Kidney glomerular epithelial cell (primary cell): Measurements from ENCODE around the gene PTPRM.
"Not testable (repeated sequence)": the region's sequence is repeated elsewhere in the genome, so short reads cannot be mapped to it uniquely, and the experiment has no call there.

ENCODE experiments used
- DNase-seq: peaks from one replicate; lab custom pipeline; 2025; lab: John Stamatoyannopoulos, UW

PTPRM gene

GRCh38 chr18:7950380-7951136, 383.4 kb downstream of the PTPRM start:
- peak; percentile 82 for DNase-seq

GRCh38 chr18:7953095-7953958, 386.2 kb downstream of the PTPRM start:
- no peak for DNase-seq

GRCh38 chr18:7954238-7954637, 387.1 kb downstream of the PTPRM start:
- DNase-seq = no peak

GRCh38 chr18:7955175-7955574, 388.1 kb downstream of the PTPRM start:
- no peak for DNase-seq

- no peak for DNase-seq
Measured at GRCh38 chr18:7957297-7957696, 390.2 kb downstream of the PTPRM start.

- no peak for DNase-seq
Measured at GRCh38 chr18:7958081-7958896, 391.2 kb downstream of the PTPRM start.

- no peak for DNase-seq
Measured at GRCh38 chr18:7958897-7959146, 391.7 kb downstream of the PTPRM start.

GRCh38 chr18:7966682-7967081, 399.6 kb downstream of the PTPRM start:
- not testable (repeated sequence) for DNase-seq

- no peak for DNase-seq
Measured at GRCh38 chr18:7974200-7974874, 407.2 kb downstream of the PTPRM start.

GRCh38 chr18:7977897-7978296, 410.8 kb downstream of the PTPRM start:
- DNase-seq = no peak

- no peak for DNase-seq
Measured at GRCh38 chr18:7978834-7979233, 411.7 kb downstream of the PTPRM start.

GRCh38 chr18:7979714-7980113, 412.6 kb downstream of the PTPRM start:
- no peak for DNase-seq

- no peak for DNase-seq
Measured at GRCh38 chr18:7980136-7980535, 413.0 kb downstream of the PTPRM start.

GRCh38 chr18:7980656-7981055, 413.5 kb downstream of the PTPRM start:
- DNase-seq = peak; percentile 44

- DNase-seq = no peak
Measured at GRCh38 chr18:7982216-7982615, 415.1 kb downstream of the PTPRM start.

- peak; percentile 13 for DNase-seq
Measured at GRCh38 chr18:7987284-7987976, 420.3 kb downstream of the PTPRM start.

- no peak for DNase-seq
Measured at GRCh38 chr18:7990670-7991069, 423.6 kb downstream of the PTPRM start.

GRCh38 chr18:8001711-8002301, 434.7 kb downstream of the PTPRM start:
- no peak for DNase-seq

- DNase-seq = no peak
Measured at GRCh38 chr18:8003878-8004675, 437.0 kb downstream of the PTPRM start.

GRCh38 chr18:8004792-8005191, 437.7 kb downstream of the PTPRM start:
- no peak for DNase-seq
